Measurements from ENCODE around the gene PPP3R1.

The PPP3R1 gene

GRCh38 chr2:68241732-68242131, 10.6 kb downstream of the PPP3R1 start:
- H3K4me1 ChIP-seq: peaks cover 1% of the 10 kb centered on the region
- no peaks in the 10 kb centered on the region for H3K9me3 ChIP-seq
- no peak for DNase-seq
- no peak overlapping the region for H3K4me3 ChIP-seq (ENCODE audit: low read depth, low read length)
- H3K27me3 ChIP-seq: no peaks in the 10 kb centered on the region
- H3K36me3 ChIP-seq: no peaks in the 10 kb centered on the region
- TF ChIP-seq, protein P1, sequence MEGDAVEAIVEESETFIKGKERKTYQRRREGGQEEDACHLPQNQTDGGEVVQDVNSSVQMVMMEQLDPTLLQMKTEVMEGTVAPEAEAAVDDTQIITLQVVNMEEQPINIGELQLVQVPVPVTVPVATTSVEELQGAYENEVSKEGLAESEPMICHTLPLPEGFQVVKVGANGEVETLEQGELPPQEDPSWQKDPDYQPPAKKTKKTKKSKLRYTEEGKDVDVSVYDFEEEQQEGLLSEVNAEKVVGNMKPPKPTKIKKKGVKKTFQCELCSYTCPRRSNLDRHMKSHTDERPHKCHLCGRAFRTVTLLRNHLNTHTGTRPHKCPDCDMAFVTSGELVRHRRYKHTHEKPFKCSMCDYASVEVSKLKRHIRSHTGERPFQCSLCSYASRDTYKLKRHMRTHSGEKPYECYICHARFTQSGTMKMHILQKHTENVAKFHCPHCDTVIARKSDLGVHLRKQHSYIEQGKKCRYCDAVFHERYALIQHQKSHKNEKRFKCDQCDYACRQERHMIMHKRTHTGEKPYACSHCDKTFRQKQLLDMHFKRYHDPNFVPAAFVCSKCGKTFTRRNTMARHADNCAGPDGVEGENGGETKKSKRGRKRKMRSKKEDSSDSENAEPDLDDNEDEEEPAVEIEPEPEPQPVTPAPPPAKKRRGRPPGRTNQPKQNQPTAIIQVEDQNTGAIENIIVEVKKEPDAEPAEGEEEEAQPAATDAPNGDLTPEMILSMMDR (IDR thresholded peaks at IDR 0.05; ENCODE audit: low read depth, low read length): no peak

DNA sequence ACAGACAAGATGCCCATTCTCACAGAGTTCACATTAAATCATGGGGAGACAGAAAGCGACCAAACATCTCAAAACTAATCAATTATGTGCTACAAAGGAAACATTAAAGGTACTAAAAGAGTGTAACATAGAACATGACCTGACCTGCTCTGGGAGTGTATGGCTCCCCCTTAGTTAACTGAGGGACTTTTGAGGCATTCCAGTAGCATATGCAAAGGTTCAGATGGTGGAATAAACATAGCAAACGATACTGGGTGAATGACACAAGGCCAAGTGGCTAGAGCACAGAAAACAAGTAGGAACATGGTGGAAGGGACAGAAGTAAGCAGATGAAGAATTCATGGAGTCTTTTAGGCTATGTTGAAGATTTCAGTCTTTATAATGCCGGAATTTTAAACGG, 11.9 kb downstream of the PPP3R1 start:
- Histone ChIP-seq H3K36me3 (no peaks in the 10 kb centered on the region), H3K4me3 (ENCODE audit: low read depth, low read length) (no peak overlapping the region), H3K9me3 (no peaks in the 10 kb centered on the region), H3K4me1 (peaks cover 9% of the 10 kb centered on the region), H3K27me3 (no peaks in the 10 kb centered on the region)
- TF ChIP-seq, protein P1 (IDR thresholded peaks at IDR 0.05; ENCODE audit: low read depth, low read length): no peak
- no peak for DNase-seq

DNA sequence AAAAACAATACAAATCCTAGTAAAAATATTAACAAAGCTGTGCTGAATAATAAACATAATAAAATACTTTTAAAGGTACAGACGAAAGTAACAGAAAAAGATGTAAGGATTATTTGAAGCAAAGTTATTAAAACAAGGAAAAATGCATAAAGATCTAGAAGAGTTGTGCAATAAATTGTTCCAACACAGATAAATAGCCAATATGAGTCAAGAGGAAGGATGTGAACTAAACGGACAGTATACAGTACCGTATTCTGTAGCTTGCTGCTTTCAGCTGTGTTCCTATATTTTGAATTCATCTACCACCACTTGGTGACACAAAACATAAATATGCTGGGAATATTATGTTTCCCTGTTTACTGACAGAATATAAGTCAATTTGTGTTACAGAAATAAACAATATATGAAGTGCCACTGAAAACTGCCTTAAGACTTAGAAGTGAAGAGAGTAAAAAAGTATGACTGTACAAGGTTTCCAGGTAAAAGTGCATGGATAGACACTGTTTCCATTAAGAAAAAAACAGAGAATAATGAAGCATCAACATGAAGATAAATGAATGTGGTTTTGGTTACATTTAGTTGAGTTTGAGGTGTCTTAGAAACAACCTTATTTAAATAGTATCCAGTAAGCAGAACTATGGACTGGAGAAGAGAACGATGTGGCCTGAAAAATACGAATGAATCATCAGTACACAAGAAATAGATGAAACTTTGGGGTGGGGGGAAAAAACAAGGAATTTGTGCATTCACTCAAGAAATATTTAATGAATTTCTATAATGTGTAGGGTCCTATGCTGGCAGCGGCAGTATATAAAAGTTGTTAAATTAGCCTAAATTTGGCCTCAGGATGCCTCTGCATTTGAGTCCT, 13.1 kb downstream of the PPP3R1 start:
- TF ChIP-seq, protein P1 (IDR thresholded peaks at IDR 0.05; ENCODE audit: low read depth, low read length): no peak
- no peak for DNase-seq
- Histone ChIP-seq H3K27me3 (no peaks in the 10 kb centered on the region), H3K9me3 (no peaks in the 10 kb centered on the region), H3K4me1 (peaks cover 9% of the 10 kb centered on the region), H3K4me3 (ENCODE audit: low read depth, low read length) (no peak overlapping the region), H3K36me3 (no peaks in the 10 kb centered on the region)

- H3K9me3 ChIP-seq: no peaks in the 10 kb centered on the region
- DNase-seq: no peak
- peaks cover 9% of the 10 kb centered on the region for H3K4me1 ChIP-seq
- no peaks in the 10 kb centered on the region for H3K36me3 ChIP-seq
- TF ChIP-seq, protein P1 (IDR thresholded peaks at IDR 0.05; ENCODE audit: low read depth, low read length): no peak
- no peak overlapping the region for H3K4me3 ChIP-seq (ENCODE audit: low read depth, low read length)
- H3K27me3 ChIP-seq: no peaks in the 10 kb centered on the region
Measured at GRCh38 chr2:68237976-68238580, 14.3 kb downstream of the PPP3R1 start.

- no peaks in the 10 kb centered on the region for H3K36me3 ChIP-seq
- peaks cover 9% of the 10 kb centered on the region for H3K4me1 ChIP-seq
- no peak overlapping the region for H3K4me3 ChIP-seq (ENCODE audit: low read depth, low read length)
- TF ChIP-seq, protein P1 (IDR thresholded peaks at IDR 0.05; ENCODE audit: low read depth, low read length): no peak
- DNase-seq: no peak
- no peaks in the 10 kb centered on the region for H3K27me3 ChIP-seq
- H3K9me3 ChIP-seq: no peaks in the 10 kb centered on the region
Measured at GRCh38 chr2:68237404-68237803, 14.9 kb downstream of the PPP3R1 start.

DNA sequence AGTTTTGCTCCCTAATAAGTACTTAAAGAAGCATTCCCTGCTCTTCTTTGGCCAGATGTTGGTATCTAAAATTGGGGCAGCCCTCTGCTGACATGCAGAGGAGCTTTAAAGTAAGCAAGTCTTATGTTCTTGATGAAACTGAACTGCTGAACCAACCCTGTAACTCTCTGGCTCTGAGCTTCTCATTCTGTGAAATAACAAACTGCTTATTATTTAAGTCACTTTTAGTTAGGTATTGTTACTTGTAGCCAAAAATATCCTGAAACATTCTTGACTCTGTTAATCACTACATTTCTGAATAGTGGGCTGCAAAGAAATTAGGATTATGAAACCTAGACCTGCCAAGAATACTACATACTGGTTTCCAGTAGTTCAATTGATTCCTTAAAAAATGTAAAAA, 15.5 kb downstream of the PPP3R1 start:
- no peaks in the 10 kb centered on the region for H3K9me3 ChIP-seq
- peaks cover 9% of the 10 kb centered on the region for H3K4me1 ChIP-seq
- no peak overlapping the region for H3K4me3 ChIP-seq (ENCODE audit: low read depth, low read length)
- no peaks in the 10 kb centered on the region for H3K27me3 ChIP-seq
- no peak for DNase-seq
- H3K36me3 ChIP-seq: no peaks in the 10 kb centered on the region
- TF ChIP-seq, protein P1 (IDR thresholded peaks at IDR 0.05; ENCODE audit: low read depth, low read length): no peak
